HG02759 (cell line): ENCODE results near the gene PWP2.
"Not testable (repeated sequence)": the region's sequence is repeated elsewhere in the genome, so short reads cannot be mapped to it uniquely, and the experiment has no call there.

ENCODE experiments used
- ATAC-seq: cut with Tn5 transposase; IDR thresholded peaks from one replicate; pipeline ENCODE4 v1.9.1; 2021; ENCODE audit warnings: mild to moderate bottlenecking, moderate library complexity; ENCODE audit not compliant: unreplicated experiment

Gene PWP2

GRCh38 chr21:44159349-44160297 is 52.4 kb downstream of the PWP2 start:
- not testable (repeated sequence) for ATAC-seq

- ATAC-seq, result not testable (repeated sequence)
Measured at GRCh38 chr21:44160298-44160672, 53.1 kb downstream of the PWP2 start.

DNA sequence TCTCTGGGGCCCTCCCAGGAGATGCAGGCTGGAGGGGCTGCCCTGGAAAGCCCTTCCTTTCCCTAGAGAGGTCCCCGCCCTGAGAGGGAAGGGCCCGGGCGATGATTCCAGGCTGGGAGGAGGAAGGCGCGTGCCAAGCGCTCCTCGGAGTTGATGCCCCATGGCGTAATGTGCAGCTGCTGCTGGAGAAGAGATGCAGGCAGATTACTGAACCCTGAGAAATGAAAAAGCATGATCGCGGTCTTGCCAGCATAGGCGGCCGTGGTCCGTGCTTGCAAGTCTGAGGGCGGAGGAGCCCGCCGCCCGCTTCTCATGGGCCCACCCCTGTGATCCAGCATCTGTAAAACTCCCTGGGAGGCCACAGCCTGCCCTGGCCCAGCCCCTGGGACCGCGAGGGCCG is 53.6 kb downstream of the PWP2 start:
- ATAC-seq, result not testable (repeated sequence)

DNA sequence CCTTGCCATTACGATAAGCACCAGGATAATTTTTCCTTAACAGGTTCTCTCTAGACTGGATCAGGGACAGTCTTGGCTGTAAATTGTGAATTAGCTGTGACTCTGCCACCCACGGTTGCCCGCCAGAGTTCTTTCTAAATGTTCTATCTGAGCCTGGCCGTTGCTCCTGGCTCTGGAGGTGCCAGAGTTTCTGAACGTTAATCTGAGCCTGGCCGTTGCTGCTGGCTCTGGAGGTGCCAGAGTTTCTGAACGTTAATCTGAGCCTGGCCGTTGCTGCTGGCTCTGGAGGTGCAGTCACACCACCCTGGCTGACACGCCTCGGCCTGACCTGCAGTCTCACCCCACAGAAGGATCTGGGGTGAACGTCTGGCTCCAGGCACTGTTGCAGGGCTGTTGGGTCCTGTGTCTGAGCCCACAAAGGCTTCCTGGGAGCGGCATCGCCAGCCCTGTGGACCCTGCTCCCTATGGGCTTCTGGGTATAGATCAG is 56.0 kb downstream of the PWP2 start:
- not testable (repeated sequence) for ATAC-seq

DNA sequence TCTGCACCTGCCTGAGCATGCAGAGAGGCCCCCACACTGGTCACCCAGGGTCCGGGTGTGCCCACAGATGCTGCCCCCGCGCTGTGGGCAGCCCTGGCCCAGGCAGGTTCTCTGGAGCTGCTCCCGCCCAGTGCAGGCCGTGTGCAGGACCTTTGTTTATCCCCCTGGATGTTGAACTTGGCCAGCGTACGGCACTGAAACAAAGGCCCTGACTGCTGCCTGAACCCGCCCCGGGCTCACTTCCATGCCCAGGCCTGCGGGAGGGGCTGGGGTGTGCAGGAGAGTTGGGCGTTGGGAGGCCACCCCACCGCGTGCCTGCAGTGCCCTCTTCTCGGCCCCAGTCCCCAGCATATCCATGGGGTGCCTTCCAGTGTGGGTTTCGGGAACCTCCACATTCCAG is 58.7 kb downstream of the PWP2 start:
- ATAC-seq, result not testable (repeated sequence)

- ATAC-seq, result not testable (repeated sequence)
Measured at GRCh38 chr21:44167527-44167926, 60.3 kb downstream of the PWP2 start.

GRCh38 chr21:44170326-44170725 is 63.1 kb downstream of the PWP2 start:
- not testable (repeated sequence) for ATAC-seq

DNA sequence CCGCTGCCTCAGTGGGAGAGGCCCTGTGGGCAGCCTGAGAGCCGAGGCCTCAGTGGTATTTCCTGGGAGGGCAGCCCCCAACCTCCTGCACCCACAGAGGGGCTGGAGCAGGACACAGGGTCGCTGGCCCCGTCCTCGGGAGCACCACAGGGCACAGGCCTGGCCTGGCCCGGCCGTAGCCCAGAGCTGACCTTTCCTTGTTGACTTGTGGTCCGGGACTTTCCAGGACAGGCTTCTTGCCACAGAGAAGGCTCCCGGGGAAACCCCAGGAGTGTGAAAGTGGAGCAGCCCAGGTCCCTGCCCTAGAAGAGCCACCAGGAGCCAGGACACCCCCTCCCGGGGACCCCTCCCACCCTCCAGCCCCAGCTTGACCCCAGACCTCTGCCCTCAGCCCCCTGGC is 63.7 kb downstream of the PWP2 start:
- ATAC-seq, result not testable (repeated sequence)

- ATAC-seq, result not testable (repeated sequence)
Measured at GRCh38 chr21:44171962-44172572, 64.9 kb downstream of the PWP2 start.

DNA sequence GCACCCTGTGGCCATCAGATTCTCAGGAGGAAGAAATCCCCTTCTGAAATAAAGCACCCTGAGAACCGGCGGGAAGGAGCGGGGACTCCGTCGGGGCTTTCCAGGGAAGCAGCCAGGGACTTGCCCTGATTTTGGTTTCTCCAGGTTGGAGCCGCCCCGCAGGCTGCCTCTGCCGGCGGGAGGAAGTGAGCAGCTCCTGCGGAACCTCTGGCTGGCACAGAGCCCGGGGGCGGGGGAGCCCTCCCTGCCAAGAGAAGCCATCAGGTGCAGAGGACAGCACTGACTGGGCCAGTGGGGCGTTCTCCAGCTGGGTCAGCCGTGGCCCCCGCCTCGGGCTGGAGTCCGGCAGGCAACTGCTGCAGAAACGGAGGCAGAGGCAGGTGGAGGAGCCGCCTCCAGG is 65.5 kb downstream of the PWP2 start:
- not testable (repeated sequence) for ATAC-seq

DNA sequence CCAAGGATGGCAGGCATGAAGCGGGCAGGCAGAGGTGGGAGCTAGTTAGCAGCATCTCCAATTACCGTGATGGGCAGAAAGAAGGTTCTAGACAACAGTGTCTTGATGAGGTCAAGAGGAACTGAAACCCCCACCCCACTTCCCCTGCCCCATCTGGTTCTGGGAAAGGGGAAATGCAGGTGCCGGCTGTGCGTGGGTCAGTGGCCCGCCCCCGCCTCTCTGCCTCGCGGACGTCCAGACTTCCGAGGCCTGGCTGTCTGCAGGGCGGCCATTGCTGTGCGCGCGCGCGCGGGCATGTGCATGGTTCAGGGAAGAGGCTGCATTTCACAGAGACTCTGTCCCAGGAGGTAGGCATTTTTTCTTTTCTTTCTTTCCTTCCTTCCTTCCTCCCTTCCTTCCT is 68.0 kb downstream of the PWP2 start:
- ATAC-seq, result not testable (repeated sequence)

- ATAC-seq, result not testable (repeated sequence)
Measured at GRCh38 chr21:44176127-44176526, 68.9 kb downstream of the PWP2 start.
